ENCODE results near the gene RAD51AP1.

Gene RAD51AP1

GRCh38 chr12:4552191-4552590, 13.5 kb downstream of the RAD51AP1 start:
- no peak for DNase-seq

GRCh38 chr12:4553943-4554342, 15.3 kb downstream of the RAD51AP1 start:
- DNase-seq: no peak

DNA sequence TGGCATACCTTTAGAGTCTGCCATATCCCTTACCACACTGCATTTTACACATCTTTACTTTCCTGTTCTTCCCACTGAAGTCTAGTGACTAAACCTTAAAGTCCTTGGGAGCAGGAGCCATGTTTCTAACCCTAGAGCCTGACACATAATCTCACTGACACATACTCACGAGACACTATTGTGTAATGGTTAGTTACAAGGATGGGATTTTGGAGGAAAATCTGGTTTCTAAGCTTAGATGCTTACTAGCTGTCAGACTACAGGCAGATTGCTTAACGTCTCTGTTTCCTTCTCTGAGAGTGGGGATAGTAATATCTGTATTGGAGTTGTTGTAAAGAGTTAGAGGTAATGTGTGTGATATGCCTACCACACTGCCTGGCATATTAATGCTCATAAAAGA, 17.1 kb downstream of the RAD51AP1 start:
- no peak for DNase-seq

DNA sequence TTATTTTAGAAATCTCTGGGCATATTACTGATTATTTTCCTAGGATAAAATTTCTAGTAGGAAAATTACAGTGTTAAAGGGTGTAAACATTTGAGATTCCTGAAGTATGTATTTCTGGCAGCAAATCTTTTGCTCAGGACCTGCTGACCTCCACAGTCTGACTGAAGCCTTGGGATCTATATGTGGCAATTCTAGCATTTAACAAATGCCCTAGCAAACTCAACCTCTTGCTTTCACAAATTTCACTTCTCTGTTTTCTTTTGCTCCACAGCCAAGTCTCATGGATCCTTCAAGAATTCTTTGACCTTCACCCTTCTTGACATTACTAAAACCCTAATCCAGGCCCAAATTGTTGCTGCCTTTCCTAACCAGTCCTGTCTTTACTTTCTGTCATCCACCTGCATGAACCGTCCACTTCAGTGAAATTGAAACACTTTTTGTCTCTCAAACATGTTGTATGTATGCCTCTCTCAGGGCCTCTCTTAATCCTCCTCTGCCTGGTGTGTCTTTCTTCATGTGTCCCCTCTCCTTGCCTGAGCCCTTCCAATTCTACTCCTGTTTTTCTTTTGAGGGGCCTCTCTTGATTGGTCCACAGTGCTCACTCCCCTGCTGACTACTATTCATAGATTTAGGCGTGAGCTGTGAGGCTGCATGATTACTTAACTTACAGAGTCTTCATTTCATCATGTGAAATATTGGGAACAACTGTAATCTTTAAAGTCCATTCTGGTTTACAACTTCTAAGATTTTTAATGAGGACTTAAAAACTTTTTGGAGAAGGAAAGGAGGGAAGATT, 18.2 kb downstream of the RAD51AP1 start:
- DNase-seq: no peak

GRCh38 chr12:4557586-4557985, 18.9 kb downstream of the RAD51AP1 start:
- DNase-seq: no peak

DNA sequence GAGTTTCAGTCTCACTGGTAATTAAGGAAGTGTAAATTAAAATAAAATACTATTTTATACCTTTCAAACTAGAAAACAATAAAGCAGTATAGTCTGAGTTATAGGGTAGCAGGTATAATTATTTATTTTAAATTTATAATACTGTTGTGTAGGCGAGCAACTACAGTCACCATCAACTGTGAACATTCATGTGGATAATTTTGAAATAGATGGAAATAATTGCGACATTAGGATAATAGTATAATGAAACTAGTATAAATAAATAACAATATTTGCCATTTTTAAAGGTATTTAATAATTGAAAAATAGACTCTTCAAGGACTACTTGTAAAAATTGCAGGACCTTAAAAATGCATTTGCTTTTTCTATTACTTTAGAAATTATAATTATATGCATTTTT, 19.5 kb downstream of the RAD51AP1 start:
- no peak for DNase-seq

DNA sequence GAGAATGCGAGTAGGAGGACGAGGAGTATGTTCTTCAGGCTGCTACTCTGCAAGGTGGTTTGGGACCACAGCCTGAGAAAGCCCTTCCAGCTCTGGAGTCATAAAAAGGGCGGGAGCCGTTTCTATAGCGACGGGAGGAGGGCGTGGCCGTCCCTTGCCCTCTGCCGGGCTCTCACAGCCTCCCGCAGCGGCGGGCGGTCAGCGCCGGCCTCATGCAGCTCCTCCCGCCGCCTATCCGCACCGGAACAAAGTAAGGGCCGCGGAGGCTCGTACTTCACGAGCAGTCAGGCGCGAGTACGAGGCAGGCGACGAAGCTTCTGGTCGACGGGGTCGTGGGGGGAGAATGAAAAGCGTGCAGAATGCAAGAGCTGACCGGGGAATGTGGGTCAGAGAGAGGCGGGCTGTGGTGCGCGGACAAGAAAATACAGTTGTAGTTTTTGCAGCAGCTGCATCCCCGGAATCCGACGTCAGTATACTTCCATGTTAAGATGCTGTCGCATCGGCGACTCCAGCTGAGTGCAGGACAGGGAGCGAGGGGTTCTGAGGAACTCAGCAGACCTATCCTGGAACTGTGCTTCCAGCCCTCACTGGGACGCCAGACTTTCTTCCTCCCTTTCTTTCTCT, 23.5 kb downstream of the RAD51AP1 start, which contains the start of gene DYRK4:
Gene DYRK4, plus strand, starts transcription at position 175 of the 624 bp plus-strand sequence. Its CDS starts 38 bp downstream, at position 213.
- DNase-seq: no peak

DNA sequence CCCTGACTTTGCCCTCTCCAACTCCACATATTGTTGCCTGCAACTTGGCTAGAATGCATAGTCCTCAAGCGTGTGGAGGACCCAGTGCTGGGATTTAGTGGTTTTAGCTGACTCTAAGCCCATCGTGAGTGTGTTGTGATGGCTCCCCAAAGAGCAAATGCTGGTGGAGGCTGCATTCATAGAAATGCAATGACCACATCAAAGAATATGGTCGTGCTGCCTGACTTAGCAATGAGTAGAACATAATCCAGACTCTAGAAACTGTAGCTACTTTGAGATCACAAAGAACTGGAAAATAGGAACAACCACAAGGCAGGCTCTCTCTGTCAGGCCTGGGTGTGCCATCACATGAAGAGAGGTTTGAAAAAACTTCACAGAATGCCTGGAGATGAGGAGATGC, 24.6 kb downstream of the RAD51AP1 start:
- DNase-seq: no peak

- no peak for DNase-seq
Measured at GRCh38 chr12:4564818-4565217, 26.1 kb downstream of the RAD51AP1 start.

- DNase-seq: no peak
Measured at GRCh38 chr12:4566474-4566873, 27.8 kb downstream of the RAD51AP1 start.

DNA sequence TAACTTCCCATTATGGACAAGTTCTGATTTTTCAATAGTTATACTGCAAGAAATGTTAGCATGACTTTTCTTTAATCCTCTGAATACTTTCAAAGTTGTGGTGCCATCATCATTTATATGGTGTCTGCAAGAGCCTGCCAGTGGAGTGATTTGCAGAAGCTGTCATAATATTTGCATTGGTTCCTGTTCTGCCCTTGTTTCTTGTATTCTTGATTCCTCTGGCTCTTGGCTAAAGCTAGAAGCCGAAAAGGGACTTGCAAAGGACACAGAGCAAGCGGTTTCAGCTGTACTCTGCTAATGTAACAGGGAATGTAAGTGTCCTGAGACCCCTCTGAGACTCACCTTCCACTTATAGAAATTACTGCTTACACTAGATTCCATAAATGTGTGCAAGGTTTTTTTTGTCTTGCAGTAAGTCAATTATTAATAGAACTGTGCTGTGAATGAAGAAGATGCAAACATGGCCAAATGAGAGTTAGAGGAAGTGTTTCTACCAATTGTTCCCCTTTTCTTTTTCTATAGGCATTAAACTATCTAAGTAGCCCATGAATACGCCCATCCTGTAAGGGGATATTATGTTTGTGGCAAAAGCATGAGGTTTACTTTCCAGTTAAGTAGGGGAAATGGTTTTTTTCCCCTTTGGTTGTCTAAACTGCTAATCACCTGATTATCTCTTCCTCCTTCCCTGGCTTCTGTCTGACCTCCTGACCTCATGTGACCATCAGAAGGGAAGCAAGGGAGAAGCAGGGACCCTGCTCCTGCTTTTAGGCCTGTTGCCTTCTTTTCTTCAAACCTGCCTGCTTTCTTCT, 28.6 kb downstream of the RAD51AP1 start:
- DNase-seq: no peak

GRCh38 chr12:4569261-4569660, 30.6 kb downstream of the RAD51AP1 start:
- no peak for DNase-seq

GRCh38 chr12:4572680-4573079, 34.0 kb downstream of the RAD51AP1 start:
- no peak for DNase-seq

DNA sequence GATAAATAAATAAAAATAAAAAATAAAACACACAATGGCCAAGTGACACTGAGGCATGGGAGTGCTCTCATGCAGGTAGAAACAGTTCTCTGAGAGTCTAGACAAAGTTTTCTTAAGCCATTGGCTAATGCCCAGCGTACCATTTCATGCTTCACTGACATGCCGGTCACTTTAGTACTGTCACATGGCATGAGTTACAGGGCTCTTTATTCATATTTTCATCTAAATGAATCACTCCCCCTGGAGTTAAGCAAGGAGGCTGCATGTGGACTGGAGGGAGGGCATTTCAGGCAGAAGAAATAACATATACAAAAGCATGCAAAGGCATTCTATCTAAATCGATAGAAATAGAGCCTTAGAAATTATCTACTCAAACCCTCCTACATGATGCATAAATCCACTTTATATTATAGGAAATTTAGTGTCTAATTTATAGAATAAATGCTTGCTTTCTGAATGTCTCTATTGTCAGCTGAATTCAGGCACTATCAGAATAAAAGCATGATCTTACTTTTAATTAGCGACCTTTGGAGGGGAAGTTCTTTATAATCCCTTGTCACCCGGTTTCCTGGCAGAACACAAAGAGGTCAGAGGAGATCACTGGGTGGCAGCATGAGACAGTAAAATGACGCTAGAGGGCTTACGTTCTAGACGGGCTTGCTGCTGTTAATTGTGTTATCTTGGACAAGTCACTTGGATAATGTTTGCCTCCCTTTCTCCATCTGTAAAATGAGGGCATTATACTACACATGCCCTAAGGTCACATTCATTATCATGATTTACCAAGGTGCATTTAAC, 40.8 kb downstream of the RAD51AP1 start:
- DNase-seq: no peak

DNA sequence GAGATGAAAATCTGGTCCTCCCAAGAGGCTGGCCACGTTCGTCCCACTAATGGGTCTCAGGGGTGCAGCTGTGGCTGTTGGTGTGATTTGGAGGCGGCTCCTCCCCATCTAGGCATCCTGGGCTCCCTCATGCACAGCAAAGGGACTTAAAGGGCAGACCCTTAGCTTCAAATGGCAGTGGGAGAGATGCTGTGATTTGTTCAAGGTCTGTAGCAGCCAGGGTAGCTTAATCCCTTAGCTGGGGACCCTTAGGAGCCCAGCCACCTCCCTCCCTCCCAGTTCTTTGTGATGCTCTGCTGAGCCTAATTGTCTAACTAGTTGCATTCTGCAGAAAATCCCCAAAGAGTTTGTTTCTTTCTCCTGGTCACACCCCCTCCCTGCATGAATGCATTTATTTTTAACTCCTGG, 41.6 kb downstream of the RAD51AP1 start:
- no peak for DNase-seq

DNA sequence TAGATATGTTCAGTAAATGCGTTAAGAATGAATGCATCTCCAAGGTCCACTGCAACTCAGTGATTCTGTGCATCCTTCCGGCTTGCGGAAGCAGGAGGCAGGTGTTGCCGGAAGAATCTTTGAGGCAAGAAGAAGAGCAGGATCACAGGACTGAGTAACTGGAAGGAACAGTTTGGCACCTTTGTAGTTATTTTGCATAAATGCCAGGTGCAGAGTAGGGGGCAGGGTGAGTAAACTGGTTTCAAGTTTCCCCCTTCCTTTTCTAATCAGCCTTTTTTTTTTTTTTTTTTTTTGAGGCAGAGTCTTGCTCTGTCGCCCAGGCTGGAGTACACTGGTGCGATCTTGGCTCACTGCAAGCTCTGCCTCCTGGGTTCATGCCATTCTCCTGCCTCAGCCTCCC, 45.6 kb downstream of the RAD51AP1 start:
- DNase-seq: no peak

- DNase-seq: no peak
Measured at GRCh38 chr12:4584896-4585295, 46.2 kb downstream of the RAD51AP1 start.

GRCh38 chr12:4586500-4586899, 47.8 kb downstream of the RAD51AP1 start:
- no peak for DNase-seq

DNA sequence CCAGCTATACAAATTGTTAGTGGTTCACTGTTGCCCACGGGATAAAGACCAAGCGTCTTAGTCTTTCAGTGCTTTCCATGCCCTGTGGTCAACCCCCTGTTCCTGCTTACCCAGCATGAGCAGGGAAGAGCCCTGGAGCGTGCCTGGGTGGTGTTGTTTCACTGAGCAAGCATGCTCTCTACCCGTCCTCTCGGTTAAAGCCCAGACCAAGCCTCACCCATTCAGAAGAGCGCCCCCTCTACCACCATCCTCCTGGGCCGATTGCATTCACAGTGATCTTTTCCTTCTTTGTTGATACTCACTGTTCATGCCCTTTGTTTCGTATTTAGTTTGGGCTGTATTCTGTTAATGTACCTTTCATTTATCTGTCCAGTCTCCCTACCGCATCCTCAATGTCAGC, 48.4 kb downstream of the RAD51AP1 start:
- no peak for DNase-seq

GRCh38 chr12:4588916-4589315, 50.2 kb downstream of the RAD51AP1 start:
- no peak for DNase-seq

DNA sequence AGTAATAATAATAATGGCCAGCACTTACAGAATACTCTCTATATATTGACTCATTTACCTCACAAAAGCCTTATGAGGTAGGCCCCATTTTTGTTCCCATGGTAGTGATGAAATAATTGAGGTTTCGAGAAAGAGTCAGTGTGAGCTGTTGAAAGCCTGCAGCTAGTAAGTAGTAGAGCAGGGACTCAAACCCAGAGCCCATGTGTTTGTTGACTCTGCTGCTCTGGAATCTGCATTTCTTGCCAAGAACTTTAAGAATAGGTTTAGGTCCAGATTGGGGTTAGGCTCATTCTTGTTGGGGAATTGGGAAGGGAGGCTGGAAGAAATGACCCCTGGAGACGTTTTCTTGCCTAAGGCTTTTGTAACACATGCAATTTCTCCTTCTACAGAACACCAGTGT, 51.3 kb downstream of the RAD51AP1 start:
- no peak for DNase-seq

- DNase-seq: no peak
Measured at GRCh38 chr12:4591180-4591687, 52.5 kb downstream of the RAD51AP1 start.

- DNase-seq: no peak
Measured at GRCh38 chr12:4595881-4596280, 57.2 kb downstream of the RAD51AP1 start.

All from NK-92 treated with Interleukin-12 subunit alpha and Interleukin-12 subunit beta, amount 100 ng/mL, for 24 hours (cell line).